ENCODE results near the gene PLCL1.

- TF ChIP-seq, protein P1, sequence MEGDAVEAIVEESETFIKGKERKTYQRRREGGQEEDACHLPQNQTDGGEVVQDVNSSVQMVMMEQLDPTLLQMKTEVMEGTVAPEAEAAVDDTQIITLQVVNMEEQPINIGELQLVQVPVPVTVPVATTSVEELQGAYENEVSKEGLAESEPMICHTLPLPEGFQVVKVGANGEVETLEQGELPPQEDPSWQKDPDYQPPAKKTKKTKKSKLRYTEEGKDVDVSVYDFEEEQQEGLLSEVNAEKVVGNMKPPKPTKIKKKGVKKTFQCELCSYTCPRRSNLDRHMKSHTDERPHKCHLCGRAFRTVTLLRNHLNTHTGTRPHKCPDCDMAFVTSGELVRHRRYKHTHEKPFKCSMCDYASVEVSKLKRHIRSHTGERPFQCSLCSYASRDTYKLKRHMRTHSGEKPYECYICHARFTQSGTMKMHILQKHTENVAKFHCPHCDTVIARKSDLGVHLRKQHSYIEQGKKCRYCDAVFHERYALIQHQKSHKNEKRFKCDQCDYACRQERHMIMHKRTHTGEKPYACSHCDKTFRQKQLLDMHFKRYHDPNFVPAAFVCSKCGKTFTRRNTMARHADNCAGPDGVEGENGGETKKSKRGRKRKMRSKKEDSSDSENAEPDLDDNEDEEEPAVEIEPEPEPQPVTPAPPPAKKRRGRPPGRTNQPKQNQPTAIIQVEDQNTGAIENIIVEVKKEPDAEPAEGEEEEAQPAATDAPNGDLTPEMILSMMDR (IDR thresholded peaks at IDR 0.05), result no peak
- no peak for TF ChIP-seq POLR2A (IDR thresholded peaks at IDR 0.05)
Observed at GRCh38 chr2:197929886-197930227, 125.5 kb downstream of the PLCL1 start.

Measured in prostate gland (tissue), 2 donors.